Measurements from ENCODE around the gene CD79B.

The CD79B gene

GRCh38 chr17:63946440-63947363, 14.6 kb upstream of the CD79B start:
- no peak overlapping the region for H3K4me3 ChIP-seq (ENCODE audit: low read depth, low read length)
- in situ Hi-C loops (cut with HindIII; ENCODE audit: low sequenced_read_pairs): no loop called here
- DNase-seq (ENCODE audit: low read depth, low spot score): peak; percentile 7
- peak; percentile 78 for TF ChIP-seq CTCF (IDR thresholded peaks at IDR 0.05; ENCODE audit: low read depth, low read length)

DNA sequence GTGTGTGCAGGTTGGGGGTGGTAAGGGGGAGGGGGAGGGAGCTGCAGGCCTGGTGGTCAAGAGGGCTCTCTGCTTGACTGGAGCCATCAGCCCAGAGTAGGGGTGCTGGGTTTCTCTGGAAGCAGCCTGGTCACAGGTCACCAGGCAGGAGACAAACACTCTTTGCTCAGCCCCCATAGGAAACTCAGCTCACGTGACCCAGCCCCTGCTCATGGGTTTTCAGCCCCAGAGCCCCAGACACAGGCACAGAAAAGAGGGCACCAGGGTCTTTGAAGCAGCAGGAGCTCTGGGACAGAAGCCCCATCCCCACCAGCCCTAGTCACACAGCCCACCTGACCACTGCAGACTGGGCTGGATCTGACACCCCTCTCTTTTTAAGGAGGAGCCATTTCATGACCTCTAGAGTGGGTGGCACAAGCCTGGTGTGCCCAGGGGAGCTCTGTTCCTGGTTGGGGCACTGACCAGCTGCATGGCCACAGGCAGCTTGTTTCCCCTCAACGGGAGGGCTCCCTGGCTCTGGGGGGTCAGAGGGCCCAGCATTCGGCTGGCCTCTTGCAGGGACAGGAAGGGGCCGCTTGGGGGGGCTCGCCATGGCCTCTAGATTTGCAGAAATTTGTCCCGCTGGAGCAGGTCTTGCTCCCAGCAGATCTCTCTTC, 13.8 kb upstream of the CD79B start:
- no peak overlapping the region for H3K4me3 ChIP-seq (ENCODE audit: low read depth, low read length)
- TF ChIP-seq CTCF (IDR thresholded peaks at IDR 0.05; ENCODE audit: low read depth, low read length): no peak
- no peak for DNase-seq (ENCODE audit: low read depth, low spot score)
- in situ Hi-C loops (cut with HindIII; ENCODE audit: low sequenced_read_pairs): no loop called here

DNA sequence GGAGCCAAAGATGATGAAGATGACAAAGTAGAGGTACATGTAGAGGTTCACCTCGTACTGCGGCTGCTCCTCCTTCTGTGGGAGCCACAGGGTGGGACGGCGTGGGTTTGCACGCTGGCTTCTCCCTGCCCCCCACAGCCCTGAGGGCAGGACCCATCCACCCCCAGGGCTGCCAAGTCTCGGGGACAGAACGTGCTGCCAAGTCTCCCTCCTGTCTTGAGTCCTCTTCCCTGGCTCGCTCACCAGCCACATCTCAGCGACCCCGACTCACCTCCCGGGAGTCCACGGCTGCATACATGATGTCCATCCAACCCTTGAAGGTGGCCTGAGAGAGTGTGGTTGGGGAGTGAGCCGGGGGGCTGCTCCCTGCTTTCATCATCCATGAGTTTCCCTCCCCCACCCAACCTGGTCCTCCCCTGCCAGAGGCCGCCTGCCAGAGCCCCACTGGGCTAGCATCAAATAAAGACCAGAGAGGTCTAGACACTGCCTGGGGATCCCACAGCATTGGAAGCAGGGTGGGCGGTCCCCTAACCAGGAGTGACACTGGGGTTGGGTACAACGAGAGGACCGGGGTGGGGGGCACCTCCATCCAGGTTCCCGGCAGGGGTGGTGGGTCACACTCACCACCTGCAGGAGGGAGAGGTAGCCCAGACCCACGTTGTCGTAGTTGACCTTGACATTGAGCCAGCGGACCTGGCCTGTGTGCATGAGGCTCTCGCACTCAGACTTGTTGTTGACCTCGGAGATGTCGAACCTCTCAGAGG, 12.8 kb upstream of the CD79B start:
- in situ Hi-C loops (cut with HindIII; ENCODE audit: low sequenced_read_pairs): no loop called here
- no peak for TF ChIP-seq CTCF (IDR thresholded peaks at IDR 0.05; ENCODE audit: low read depth, low read length)
- DNase-seq (ENCODE audit: low read depth, low spot score): no peak
- H3K4me3 ChIP-seq (ENCODE audit: low read depth, low read length): no peak overlapping the region

GRCh38 chr17:63943745-63944144, 11.6 kb upstream of the CD79B start:
- in situ Hi-C loops (cut with HindIII; ENCODE audit: low sequenced_read_pairs): no loop called here
- no peak overlapping the region for H3K4me3 ChIP-seq (ENCODE audit: low read depth, low read length)
- peak; percentile 19 for TF ChIP-seq CTCF (IDR thresholded peaks at IDR 0.05; ENCODE audit: low read depth, low read length)
- no peak for DNase-seq (ENCODE audit: low read depth, low spot score)

DNA sequence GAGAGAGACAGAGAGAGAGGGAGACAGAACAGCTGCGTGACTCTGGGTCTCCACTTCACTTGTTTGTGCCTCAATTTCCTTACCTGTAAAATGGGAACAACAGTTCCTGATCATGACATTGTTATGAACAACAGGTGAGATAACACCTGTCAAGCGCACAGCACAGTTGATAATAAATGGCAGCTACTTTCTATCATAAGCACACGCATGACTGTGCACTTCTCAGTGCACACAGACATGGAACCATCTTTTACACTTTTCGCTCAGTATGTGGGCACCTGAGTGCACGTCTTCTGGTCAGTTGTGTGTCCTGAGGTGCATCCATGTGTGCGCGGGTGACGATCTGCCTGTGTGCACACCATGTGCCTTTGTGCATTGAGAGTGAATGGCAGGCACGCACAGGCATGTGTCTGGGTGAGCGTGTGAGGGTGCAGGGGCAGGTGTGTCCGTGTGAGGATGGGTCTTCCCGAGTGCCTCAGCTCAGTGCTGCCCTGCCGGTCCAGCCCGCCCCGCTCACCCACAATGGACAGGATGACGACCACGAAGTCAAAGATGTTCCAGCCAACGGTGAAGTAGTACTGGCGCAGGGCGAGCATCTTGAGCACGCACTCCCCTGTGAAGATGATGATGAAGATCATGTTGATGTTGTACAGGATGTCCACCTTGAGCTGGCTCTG, 10.3 kb upstream of the CD79B start:
- no peak for TF ChIP-seq CTCF (IDR thresholded peaks at IDR 0.05; ENCODE audit: low read depth, low read length)
- no peak for DNase-seq (ENCODE audit: low read depth, low spot score)
- H3K4me3 ChIP-seq (ENCODE audit: low read depth, low read length): no peak overlapping the region
- in situ Hi-C loops (cut with HindIII; ENCODE audit: low sequenced_read_pairs): no loop called here

DNA sequence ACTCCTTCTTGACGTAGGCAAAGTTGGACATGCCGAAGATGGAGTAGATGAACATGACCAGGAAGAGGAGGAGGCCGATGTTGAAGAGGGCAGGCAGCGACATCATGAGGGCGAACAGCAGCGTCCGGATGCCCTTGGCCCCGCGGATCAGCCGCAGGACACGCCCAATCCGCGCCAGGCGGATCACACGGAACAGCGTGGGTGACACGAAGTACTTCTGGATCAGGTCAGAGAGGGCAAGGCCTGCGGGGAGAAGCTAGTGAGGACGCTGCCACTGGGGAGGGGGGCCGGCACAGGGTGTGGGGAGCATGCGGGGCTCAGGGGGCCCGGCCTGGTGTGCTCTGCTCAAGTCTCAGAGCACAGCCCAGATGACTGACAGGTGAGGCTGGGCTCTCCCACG, 9.6 kb upstream of the CD79B start:
- TF ChIP-seq CTCF (IDR thresholded peaks at IDR 0.05; ENCODE audit: low read depth, low read length): no peak
- H3K4me3 ChIP-seq (ENCODE audit: low read depth, low read length): no peak overlapping the region
- no peak for DNase-seq (ENCODE audit: low read depth, low spot score)
- in situ Hi-C loops (cut with HindIII; ENCODE audit: low sequenced_read_pairs): no loop called here

Data from astrocyte of the spinal cord (primary cell).